ENCODE results near the gene PDZRN3. TPM values are rescaled to one million over a fixed set of nuclear protein-coding genes. Genes with fewer than 3 reads are reported as not detected.

The PDZRN3 gene
- total RNA-seq, 1 donor from 2014 or later: 23.9 TPM

GRCh38 chr3:73484656-73485248, 140.0 kb downstream of the PDZRN3 start:
- no peaks in the 10 kb centered on the region for H3K36me3 ChIP-seq
- no peak for TF ChIP-seq CTCF (IDR thresholded peaks at IDR 0.05)
- H3K27me3 ChIP-seq: no peaks in the 10 kb centered on the region
- no peaks in the 10 kb centered on the region for H3K9me3 ChIP-seq
- H3K4me1 ChIP-seq: peaks cover 10% of the 10 kb centered on the region
- no peak overlapping the region for H3K27ac ChIP-seq
- no peak for DNase-seq
- no peak for ATAC-seq
- no peak overlapping the region for H3K4me3 ChIP-seq
- intact Hi-C loops (cut with DNase I): no loop called here

GRCh38 chr3:73481888-73482287, 142.9 kb downstream of the PDZRN3 start:
- Histone ChIP-seq H3K27me3 (no peaks in the 10 kb centered on the region), H3K9me3 (no peaks in the 10 kb centered on the region), H3K4me3 (no peak overlapping the region), H3K4me1 (peaks cover 10% of the 10 kb centered on the region), H3K27ac (no peak overlapping the region), H3K36me3 (no peaks in the 10 kb centered on the region)
- TF ChIP-seq CTCF (IDR thresholded peaks at IDR 0.05): no peak
- intact Hi-C loops (cut with DNase I): no loop called here
- ATAC-seq (no peak), DNase-seq (no peak)

GRCh38 chr3:73480187-73480672, 144.5 kb downstream of the PDZRN3 start:
- Histone ChIP-seq H3K36me3 (no peaks in the 10 kb centered on the region), H3K4me1 (no peaks in the 10 kb centered on the region), H3K9me3 (no peaks in the 10 kb centered on the region), H3K27ac (no peak overlapping the region), H3K27me3 (no peaks in the 10 kb centered on the region), H3K4me3 (no peak overlapping the region)
- peak; percentile 87 for ATAC-seq
- DNase-seq: no peak
- intact Hi-C loops (cut with DNase I): no loop called here
- TF ChIP-seq CTCF (IDR thresholded peaks at IDR 0.05): no peak

GRCh38 chr3:73479325-73479724, 145.4 kb downstream of the PDZRN3 start:
- no peak overlapping the region for H3K4me3 ChIP-seq
- H3K9me3 ChIP-seq: no peaks in the 10 kb centered on the region
- no peaks in the 10 kb centered on the region for H3K4me1 ChIP-seq
- H3K36me3 ChIP-seq: no peaks in the 10 kb centered on the region
- TF ChIP-seq CTCF (IDR thresholded peaks at IDR 0.05): no peak
- no peak overlapping the region for H3K27ac ChIP-seq
- intact Hi-C loops (cut with DNase I): no loop called here
- H3K27me3 ChIP-seq: no peaks in the 10 kb centered on the region
- ATAC-seq (no peak), DNase-seq (no peak)

- Histone ChIP-seq H3K27ac (no peak overlapping the region), H3K4me3 (no peak overlapping the region), H3K9me3 (no peaks in the 10 kb centered on the region), H3K36me3 (no peaks in the 10 kb centered on the region), H3K4me1 (no peaks in the 10 kb centered on the region), H3K27me3 (no peaks in the 10 kb centered on the region)
- TF ChIP-seq CTCF (IDR thresholded peaks at IDR 0.05): no peak
- intact Hi-C loops (cut with DNase I): no loop called here
- ATAC-seq: no peak
- no peak for DNase-seq
Measured at GRCh38 chr3:73478858-73479257, 145.9 kb downstream of the PDZRN3 start.

GRCh38 chr3:73475717-73476116, 149.0 kb downstream of the PDZRN3 start:
- no peaks in the 10 kb centered on the region for H3K9me3 ChIP-seq
- no peak for DNase-seq
- intact Hi-C loops (cut with DNase I): no loop called here

More at GRCh38 chr3:73475717-73476116, 149.0 kb downstream of the PDZRN3 start:
- TF ChIP-seq CTCF (IDR thresholded peaks at IDR 0.05): no peak
- Histone ChIP-seq H3K27me3 (no peaks in the 10 kb centered on the region), H3K36me3 (no peaks in the 10 kb centered on the region), H3K27ac (no peak overlapping the region), H3K4me3 (no peak overlapping the region), H3K4me1 (no peaks in the 10 kb centered on the region)
- no peak for ATAC-seq
